Chondrocyte (in vitro differentiated cells): Measurements from ENCODE around the gene C12orf54. TPM values are rescaled to one million over a fixed set of nuclear protein-coding genes. Genes with fewer than 3 reads are reported as not detected.
"Not testable (repeated sequence)": the region's sequence is repeated elsewhere in the genome, so short reads cannot be mapped to it uniquely, and the experiment has no call there.

Experiments used
- DNase-seq: peaks from one replicate; pipeline ENCODE4 v3.0.0; 2021; ENCODE audit warnings: mixed read lengths, low spot score
- H3K27ac Mint-ChIP-seq: one replicate; pipeline ENCODE4 v1.8.0; 2021; ENCODE audit warnings: mild to moderate bottlenecking, moderate library complexity, mixed read lengths; ENCODE audit not compliant: unreplicated experiment
- H3K27me3 Mint-ChIP-seq: 2 replicates; pipeline ENCODE4 v1.8.0; 2021; ENCODE audit warnings: low read depth, mixed read lengths
- H3K36me3 Mint-ChIP-seq: 2 replicates; pipeline ENCODE4 v1.8.0; 2021; ENCODE audit warnings: low read depth, mixed read lengths
- H3K4me1 Mint-ChIP-seq: 2 replicates; pipeline ENCODE4 v1.8.0; 2021; ENCODE audit warnings: low read depth, mild to moderate bottlenecking, mixed read lengths
- H3K4me3 Mint-ChIP-seq: one replicate; pipeline ENCODE4 v1.8.0; 2021; ENCODE audit warnings: mild to moderate bottlenecking, moderate library complexity, mixed read lengths; ENCODE audit not compliant: unreplicated experiment
- H3K9me3 Mint-ChIP-seq: 2 replicates; pipeline ENCODE4 v1.8.0; 2021; ENCODE audit warnings: low read depth, mixed read lengths
- CTCF ChIP-seq: fragments of 200-600 bp; sonication (generic); IDR thresholded peaks from 2 replicates; pipeline ENCODE4 v1.5.0; 2021; ENCODE audit warnings: antibody characterized with exemption, mild to moderate bottlenecking, moderate library complexity
- total RNA-seq: library from RNA; stranded (reverse); gene quantifications from 3 replicates; pipeline ENCODE4 v1.2.1, GENCODE V29; 2021

C12orf54 gene
- total RNA-seq, 1 donor from 2014 or later, result not detected

GRCh38 chr12:48489012-48489411 is 6.7 kb downstream of the C12orf54 start:
- H3K27ac Mint-ChIP-seq, result no peak overlapping the region
- H3K9me3 Mint-ChIP-seq, result no peaks in the 10 kb centered on the region
- no peaks in the 10 kb centered on the region for H3K36me3 Mint-ChIP-seq
- TF ChIP-seq CTCF, result no peak
- H3K4me1 Mint-ChIP-seq, result no peaks in the 10 kb centered on the region
- DNase-seq, result no peak
- peaks cover 16% of the 10 kb centered on the region for H3K27me3 Mint-ChIP-seq
- H3K4me3 Mint-ChIP-seq, result no peak overlapping the region

GRCh38 chr12:48489456-48489855 is 7.2 kb downstream of the C12orf54 start:
- DNase-seq, H3K4me3 Mint-ChIP-seq, H3K4me1 Mint-ChIP-seq, H3K36me3 Mint-ChIP-seq, H3K27ac Mint-ChIP-seq, H3K9me3 Mint-ChIP-seq: not testable (repeated sequence)
- H3K27me3 Mint-ChIP-seq, result peaks cover 16% of the 10 kb centered on the region

- not testable (repeated sequence) for H3K27me3 Mint-ChIP-seq, H3K36me3 Mint-ChIP-seq, H3K4me1 Mint-ChIP-seq, H3K9me3 Mint-ChIP-seq, H3K4me3 Mint-ChIP-seq, DNase-seq, H3K27ac Mint-ChIP-seq
Measured at GRCh38 chr12:48500281-48500680, 18.0 kb downstream of the C12orf54 start.

- H3K9me3 Mint-ChIP-seq, H3K4me1 Mint-ChIP-seq, DNase-seq, H3K36me3 Mint-ChIP-seq, H3K27ac Mint-ChIP-seq, H3K4me3 Mint-ChIP-seq: not testable (repeated sequence)
- H3K27me3 Mint-ChIP-seq, result peaks cover 27% of the 10 kb centered on the region
Measured at GRCh38 chr12:48506836-48507235, 24.5 kb downstream of the C12orf54 start.

- no peaks in the 10 kb centered on the region for H3K36me3 Mint-ChIP-seq
- no peak overlapping the region for H3K27ac Mint-ChIP-seq
- H3K4me1 Mint-ChIP-seq, result no peaks in the 10 kb centered on the region
- H3K9me3 Mint-ChIP-seq, result peaks cover 3% of the 10 kb centered on the region
- peaks cover 27% of the 10 kb centered on the region for H3K27me3 Mint-ChIP-seq
- TF ChIP-seq CTCF, result no peak
- DNase-seq, result no peak
- no peak overlapping the region for H3K4me3 Mint-ChIP-seq
Measured at GRCh38 chr12:48508987-48509386, 26.7 kb downstream of the C12orf54 start.

- Mint-ChIP-seq H3K27ac (no peak overlapping the region), H3K9me3 (no peaks in the 10 kb centered on the region)
Measured at GRCh38 chr12:48510111-48510510, 27.8 kb downstream of the C12orf54 start.

More at GRCh38 chr12:48510111-48510510, 27.8 kb downstream of the C12orf54 start:
- no peak for TF ChIP-seq CTCF
- Mint-ChIP-seq H3K27me3 (peaks cover 28% of the 10 kb centered on the region), H3K4me1 (no peaks in the 10 kb centered on the region), H3K4me3 (no peak overlapping the region), H3K36me3 (no peaks in the 10 kb centered on the region)
- no peak for DNase-seq
